Measurements from ENCODE around the gene CYP11A1.
A peak's percentile ranks its signal among the peaks of the same experiment; 100 is the strongest.

CYP11A1 gene

DNA sequence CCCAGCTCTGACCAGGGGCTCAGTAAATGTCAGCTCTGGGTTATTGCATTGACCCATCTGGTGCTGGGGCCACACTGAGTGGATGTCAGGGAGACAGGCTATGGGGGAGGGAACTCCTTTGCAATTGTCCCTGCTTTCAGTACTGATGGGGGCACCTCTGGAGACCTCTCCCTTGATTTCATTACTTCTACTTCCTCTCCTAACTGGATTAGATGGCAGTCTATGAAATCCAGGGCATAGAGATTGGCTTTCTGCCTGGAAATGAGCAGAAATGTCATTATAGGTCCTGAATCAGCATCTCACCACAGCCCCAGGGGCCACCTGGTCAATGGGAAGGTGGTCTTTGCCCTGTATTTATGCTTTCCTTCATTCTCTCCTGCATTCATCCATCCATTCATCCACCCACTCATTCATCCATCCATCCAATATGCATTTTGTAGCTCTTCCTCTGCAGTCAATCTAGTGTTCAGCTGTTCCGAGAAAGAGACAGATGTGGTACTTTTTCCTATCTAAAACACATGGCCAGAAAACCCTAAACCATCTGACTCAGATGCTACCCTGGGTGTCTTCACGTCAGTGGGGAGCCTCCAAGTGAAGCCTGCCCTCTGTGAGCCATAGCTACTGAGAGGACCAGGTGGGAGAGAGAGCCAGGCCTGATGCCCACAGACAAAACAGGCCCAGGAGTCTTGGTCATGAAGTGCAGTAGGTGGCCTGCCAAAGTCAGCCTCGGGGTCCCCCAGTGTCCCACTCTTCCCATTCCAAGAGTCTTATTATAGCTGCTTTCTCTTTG lies 74.2 kb downstream of the CYP11A1 start:
- no peak for DNase-seq

DNA sequence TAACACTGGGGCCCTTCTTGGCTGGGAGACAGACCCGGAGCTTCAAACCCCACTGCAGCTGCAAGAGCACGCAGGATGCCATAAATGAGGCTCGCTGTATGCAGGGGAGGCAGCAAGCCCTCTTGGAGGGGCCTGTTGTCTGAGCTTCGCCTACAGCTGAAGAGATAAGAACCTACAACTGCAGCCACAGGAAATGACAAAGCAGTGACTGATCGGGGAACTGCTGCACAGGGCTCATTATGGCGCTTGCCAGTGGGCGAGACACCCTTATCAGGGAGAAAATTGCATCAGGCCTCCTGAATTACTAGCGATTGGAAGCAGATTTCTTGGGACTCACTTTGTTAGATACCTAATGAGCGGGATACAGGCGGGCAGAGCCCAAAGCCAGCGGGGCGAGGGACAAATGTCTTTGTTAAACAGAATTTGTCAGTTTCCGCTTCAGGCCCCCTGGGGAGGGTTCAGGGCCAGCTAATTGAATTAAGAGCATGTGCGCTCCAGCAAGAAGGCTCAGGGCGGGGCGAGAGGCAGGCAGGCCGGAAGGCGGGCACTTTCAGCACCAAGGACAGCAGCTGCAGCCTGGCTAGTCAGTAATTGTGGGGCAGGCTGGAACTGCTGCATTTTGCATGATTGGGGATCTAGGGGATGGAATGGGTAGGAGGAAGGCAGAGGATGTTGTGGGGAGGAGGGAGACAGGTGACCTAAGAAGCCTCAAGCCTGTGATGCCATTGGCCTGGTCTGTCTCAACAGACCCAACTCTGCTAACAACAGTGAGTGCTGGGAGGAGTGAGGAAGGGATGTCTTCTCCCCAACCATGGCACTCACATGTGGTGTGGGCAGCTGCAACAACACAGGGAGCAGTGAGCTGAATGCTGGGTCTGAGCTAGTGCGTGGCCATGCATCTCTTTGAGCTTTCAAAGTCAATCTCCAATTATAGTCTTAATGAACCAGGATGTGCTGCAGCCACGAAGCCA lies 76.1 kb downstream of the CYP11A1 start:
- peak; percentile 27 to 43 (median 30) for DNase-seq

DNA sequence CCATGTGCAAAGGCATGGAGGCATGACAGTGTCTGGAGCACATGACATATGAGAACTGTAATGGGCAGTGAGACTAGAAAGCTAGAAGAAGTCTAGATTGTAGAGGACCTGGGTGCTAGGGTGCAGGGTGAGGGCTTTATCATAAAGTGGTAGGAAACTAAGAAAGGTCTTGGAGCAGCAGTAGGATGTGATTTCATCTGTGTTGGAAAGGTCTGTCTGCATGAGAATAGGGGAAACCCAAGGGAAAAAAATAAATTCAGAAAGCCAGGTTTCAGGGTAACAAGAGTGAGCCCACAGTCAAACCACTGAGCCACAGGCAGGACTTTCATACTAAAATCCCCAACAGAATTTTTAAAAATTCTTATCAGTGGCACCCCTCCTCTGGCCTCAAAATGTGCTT lies 76.8 kb downstream of the CYP11A1 start:
- DNase-seq, result no peak

DNA sequence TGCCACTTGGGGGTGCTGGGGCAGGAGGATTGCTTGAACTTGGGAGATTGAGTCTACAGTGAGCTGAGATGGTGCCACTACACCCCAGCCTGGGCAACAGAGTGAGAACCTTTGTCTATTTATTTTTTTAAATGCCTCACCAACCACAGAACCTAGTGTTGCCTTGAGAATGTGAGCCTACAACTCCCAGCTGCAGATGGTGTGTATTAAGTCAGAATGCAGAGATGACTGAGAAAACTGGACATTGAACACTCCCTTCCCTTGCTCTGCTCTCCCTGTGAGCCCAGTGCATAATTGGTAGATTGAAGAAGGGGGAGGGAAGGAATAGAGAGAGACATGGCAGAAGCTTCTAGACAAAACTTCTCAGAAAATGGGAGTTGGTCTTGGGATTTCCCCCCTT lies 77.8 kb downstream of the CYP11A1 start:
- no peak for DNase-seq
